HEK293 (cell line): ENCODE measurements around the gene LRRC49.
A peak's percentile ranks its signal among the peaks of the same experiment; 100 is the strongest.

Experiments
- BCL11A ChIP-seq: fragments of 450-650 bp; formaldehyde crosslinking; IDR thresholded peaks from 2 replicates; pipeline ENCODE4 v1.5.1; 2016; ENCODE audit warnings: low read depth, missing biosample characterization, missing genetic modification characterization
- GLI2 ChIP-seq: fragments of 450-650 bp; formaldehyde crosslinking; IDR thresholded peaks from 2 replicates; pipeline ENCODE4; 2017; ENCODE audit warnings: missing biosample characterization, missing genetic modification characterization, low read depth, borderline replicate concordance
- GLIS1 ChIP-seq: fragments of 450-650 bp; formaldehyde crosslinking; IDR thresholded peaks from 2 replicates; pipeline ENCODE4 v1.5.1; 2016; ENCODE audit warnings: missing biosample characterization, missing genetic modification characterization
- TCF7L2 ChIP-seq: IDR thresholded peaks from 2 replicates; pipeline ENCODE4 v1.6.1; 2011; ENCODE audit warnings: low read depth, mild to moderate bottlenecking, inconsistent platforms, low read length, moderate library complexity, borderline replicate concordance
- WT1 ChIP-seq: fragments of 450-650 bp; formaldehyde crosslinking; IDR thresholded peaks from 2 replicates; pipeline ENCODE4 v1.5.1; 2016; ENCODE audit warnings: missing biosample characterization, missing genetic modification characterization
- ZBTB17 ChIP-seq: fragments of 450-650 bp; formaldehyde crosslinking; IDR thresholded peaks from 2 replicates; pipeline ENCODE4 v1.5.1; 2016; ENCODE audit warnings: missing biosample characterization, missing genetic modification characterization
- ZBTB21 ChIP-seq: fragments of 450-650 bp; formaldehyde crosslinking; IDR thresholded peaks from 2 replicates; pipeline ENCODE4 v1.5.1; 2017; ENCODE audit warnings: missing biosample characterization, missing genetic modification characterization
- ZNF10 ChIP-seq: fragments of 450-650 bp; formaldehyde crosslinking; IDR thresholded peaks from 2 replicates; pipeline ENCODE4 v1.5.1; 2017; ENCODE audit warnings: missing biosample characterization, missing genetic modification characterization
- ZNF140 ChIP-seq: fragments of 450-650 bp; formaldehyde crosslinking; IDR thresholded peaks from 2 replicates; pipeline ENCODE4 v1.5.1; 2016; ENCODE audit warnings: missing biosample characterization, missing genetic modification characterization
- ZNF202 ChIP-seq: fragments of 450-650 bp; formaldehyde crosslinking; IDR thresholded peaks from 2 replicates; pipeline ENCODE4 v1.5.1; 2016; ENCODE audit warnings: missing biosample characterization, missing genetic modification characterization, borderline replicate concordance
- ZNF223 ChIP-seq: fragments of 450-650 bp; formaldehyde crosslinking; IDR thresholded peaks from 2 replicates; pipeline ENCODE4 v1.5.1; 2016; ENCODE audit warnings: missing biosample characterization, missing genetic modification characterization
- ZNF354C ChIP-seq: fragments of 450-650 bp; formaldehyde crosslinking; IDR thresholded peaks from 2 replicates; pipeline ENCODE4 v1.5.1; 2016; ENCODE audit warnings: missing biosample characterization, missing genetic modification characterization, low read depth, borderline replicate concordance
- ZNF423 ChIP-seq: fragments of 450-650 bp; formaldehyde crosslinking; IDR thresholded peaks from 2 replicates; pipeline ENCODE4 v1.5.1; 2016; ENCODE audit warnings: missing biosample characterization, missing genetic modification characterization
- ZNF433 ChIP-seq: fragments of 450-650 bp; formaldehyde crosslinking; IDR thresholded peaks from 2 replicates; pipeline ENCODE4 v1.5.1; 2016; ENCODE audit warnings: missing biosample characterization, missing genetic modification characterization, low read depth
- ZNF514 ChIP-seq: fragments of 450-650 bp; formaldehyde crosslinking; IDR thresholded peaks from 2 replicates; pipeline ENCODE4 v1.5.1; 2016; ENCODE audit warnings: missing biosample characterization, missing genetic modification characterization
- ZNF521 ChIP-seq: fragments of 450-650 bp; formaldehyde crosslinking; IDR thresholded peaks from 2 replicates; pipeline ENCODE4 v1.5.1; 2017; ENCODE audit warnings: missing biosample characterization, mild to moderate bottlenecking, missing genetic modification characterization
- ZNF571 ChIP-seq: fragments of 450-650 bp; formaldehyde crosslinking; IDR thresholded peaks from 2 replicates; pipeline ENCODE4 v1.5.0; 2017; ENCODE audit warnings: missing biosample characterization, missing genetic modification characterization
- ZNF621 ChIP-seq: fragments of 450-650 bp; formaldehyde crosslinking; IDR thresholded peaks from 2 replicates; pipeline ENCODE4 v1.5.1; 2017; ENCODE audit warnings: missing biosample characterization, missing genetic modification characterization
- ZNF677 ChIP-seq: fragments of 450-650 bp; IDR thresholded peaks from 2 replicates; pipeline ENCODE4 v1.5.0; 2018; ENCODE audit warnings: missing biosample characterization, mild to moderate bottlenecking, missing genetic modification characterization, moderate library complexity
- ZSCAN16 ChIP-seq: fragments of 450-650 bp; formaldehyde crosslinking; IDR thresholded peaks from 2 replicates; pipeline ENCODE4 v1.5.1; 2016; ENCODE audit warnings: missing biosample characterization, missing genetic modification characterization
- TF ChIP-seq, protein P1 (sequence below): fragments of 450-650 bp; formaldehyde crosslinking; IDR thresholded peaks from 2 replicates; pipeline ENCODE4 v1.5.1; 2016; ENCODE audit warnings: missing biosample characterization, missing genetic modification characterization
- TF ChIP-seq, protein P2 (sequence below): fragments of 450-650 bp; formaldehyde crosslinking; IDR thresholded peaks from 2 replicates; pipeline ENCODE4 v1.5.1; 2017; ENCODE audit warnings: missing biosample characterization, missing genetic modification characterization
- TF ChIP-seq, protein P3 (sequence below): fragments of 450-650 bp; formaldehyde crosslinking; IDR thresholded peaks from 2 replicates; pipeline ENCODE4 v1.5.1; 2016; ENCODE audit warnings: missing biosample characterization, missing genetic modification characterization
- TF ChIP-seq, protein P4 (sequence below): fragments of 450-650 bp; formaldehyde crosslinking; IDR thresholded peaks from 2 replicates; pipeline ENCODE4 v1.5.1; 2016; ENCODE audit warnings: missing biosample characterization, missing genetic modification characterization, low read depth
- TF ChIP-seq, protein P5 (sequence below): fragments of 450-650 bp; formaldehyde crosslinking; conservative IDR thresholded peaks from 2 replicates; pipeline ENCODE4 v1.5.1; 2016; ENCODE audit warnings: low read depth, missing biosample characterization, missing genetic modification characterization

LRRC49 gene

DNA sequence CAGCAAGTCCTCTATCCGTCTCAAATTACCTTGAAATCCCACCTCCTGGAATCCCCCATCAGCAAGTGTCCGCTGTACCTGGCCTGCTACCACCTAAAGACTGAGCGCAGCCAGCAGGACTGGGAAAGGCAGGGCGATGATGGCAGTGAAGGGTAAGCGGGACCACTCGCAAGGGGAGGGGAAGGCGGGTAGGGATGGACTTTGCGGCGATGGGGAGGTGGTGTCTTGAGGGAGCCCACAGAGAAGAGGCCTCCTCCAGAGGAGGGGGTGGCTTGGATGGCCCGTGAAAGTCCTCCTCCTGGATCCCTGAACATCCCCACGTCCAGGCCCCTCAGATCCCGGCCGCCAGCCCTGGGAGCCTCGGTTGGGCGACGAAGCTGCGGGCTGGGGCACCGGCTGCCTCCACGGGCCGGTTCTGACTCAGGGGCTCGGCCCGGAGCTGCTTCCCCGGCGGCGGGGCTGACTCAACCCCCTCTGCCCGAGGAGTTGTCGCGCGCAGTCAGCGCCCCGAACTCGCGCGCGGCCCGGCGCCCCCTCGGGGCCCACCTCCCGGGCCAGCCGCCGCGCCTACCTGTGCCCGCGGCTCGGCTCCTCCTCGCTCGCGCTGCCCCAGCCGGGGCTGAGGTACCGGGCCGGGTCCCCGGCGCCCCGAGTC, 39.2 kb upstream of the LRRC49 start (continued):
- TF ChIP-seq, protein P1, sequence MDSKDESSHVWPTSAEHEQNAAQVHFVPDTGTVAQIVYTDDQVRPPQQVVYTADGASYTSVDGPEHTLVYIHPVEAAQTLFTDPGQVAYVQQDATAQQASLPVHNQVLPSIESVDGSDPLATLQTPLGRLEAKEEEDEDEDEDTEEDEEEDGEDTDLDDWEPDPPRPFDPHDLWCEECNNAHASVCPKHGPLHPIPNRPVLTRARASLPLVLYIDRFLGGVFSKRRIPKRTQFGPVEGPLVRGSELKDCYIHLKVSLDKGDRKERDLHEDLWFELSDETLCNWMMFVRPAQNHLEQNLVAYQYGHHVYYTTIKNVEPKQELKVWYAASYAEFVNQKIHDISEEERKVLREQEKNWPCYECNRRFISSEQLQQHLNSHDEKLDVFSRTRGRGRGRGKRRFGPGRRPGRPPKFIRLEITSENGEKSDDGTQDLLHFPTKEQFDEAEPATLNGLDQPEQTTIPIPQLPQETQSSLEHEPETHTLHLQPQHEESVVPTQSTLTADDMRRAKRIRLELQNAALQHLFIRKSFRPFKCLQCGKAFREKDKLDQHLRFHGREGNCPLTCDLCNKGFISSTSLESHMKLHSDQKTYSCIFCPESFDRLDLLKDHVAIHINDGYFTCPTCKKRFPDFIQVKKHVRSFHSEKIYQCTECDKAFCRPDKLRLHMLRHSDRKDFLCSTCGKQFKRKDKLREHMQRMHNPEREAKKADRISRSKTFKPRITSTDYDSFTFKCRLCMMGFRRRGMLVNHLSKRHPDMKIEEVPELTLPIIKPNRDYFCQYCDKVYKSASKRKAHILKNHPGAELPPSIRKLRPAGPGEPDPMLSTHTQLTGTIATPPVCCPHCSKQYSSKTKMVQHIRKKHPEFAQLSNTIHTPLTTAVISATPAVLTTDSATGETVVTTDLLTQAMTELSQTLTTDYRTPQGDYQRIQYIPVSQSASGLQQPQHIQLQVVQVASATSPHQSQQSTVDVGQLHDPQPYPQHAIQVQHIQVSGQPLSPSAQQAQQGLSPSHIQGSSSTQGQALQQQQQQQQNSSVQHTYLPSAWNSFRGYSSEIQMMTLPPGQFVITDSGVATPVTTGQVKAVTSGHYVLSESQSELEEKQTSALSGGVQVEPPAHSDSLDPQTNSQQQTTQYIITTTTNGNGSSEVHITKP (tag by site-specific recombination) = peak; percentile 98
- TF ChIP-seq, protein P2, sequence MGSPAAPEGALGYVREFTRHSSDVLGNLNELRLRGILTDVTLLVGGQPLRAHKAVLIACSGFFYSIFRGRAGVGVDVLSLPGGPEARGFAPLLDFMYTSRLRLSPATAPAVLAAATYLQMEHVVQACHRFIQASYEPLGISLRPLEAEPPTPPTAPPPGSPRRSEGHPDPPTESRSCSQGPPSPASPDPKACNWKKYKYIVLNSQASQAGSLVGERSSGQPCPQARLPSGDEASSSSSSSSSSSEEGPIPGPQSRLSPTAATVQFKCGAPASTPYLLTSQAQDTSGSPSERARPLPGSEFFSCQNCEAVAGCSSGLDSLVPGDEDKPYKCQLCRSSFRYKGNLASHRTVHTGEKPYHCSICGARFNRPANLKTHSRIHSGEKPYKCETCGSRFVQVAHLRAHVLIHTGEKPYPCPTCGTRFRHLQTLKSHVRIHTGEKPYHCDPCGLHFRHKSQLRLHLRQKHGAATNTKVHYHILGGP = no peak
- TF ChIP-seq BCL11A (tag by site-specific recombination) (no peak), ZNF423 (tag by site-specific recombination) (no peak), ZNF514 (tag by site-specific recombination) (no peak), GLI2 (tag by site-specific recombination) (no peak), TCF7L2 (no peak), ZSCAN16 (tag by site-specific recombination) (no peak), ZNF354C (tag by site-specific recombination) (no peak), ZNF521 (tag by site-specific recombination) (no peak), WT1 (tag by site-specific recombination) (no peak; the same call in 1 of the 2 replicates), ZNF433 (tag by site-specific recombination) (no peak), ZNF223 (no peak), ZBTB21 (tag by site-specific recombination) (no peak), ZNF621 (tag by site-specific recombination) (no peak), ZNF677 (no peak), GLIS1 (tag by site-specific recombination) (peak; percentile 12; the same call in 1 of the 2 replicates), ZBTB17 (0 out of 2 replicates have a peak, but pooled peaks have one; percentile 28), ZNF571 (tag by site-specific recombination) (no peak), ZNF140 (tag by site-specific recombination) (no peak), ZNF10 (tag by site-specific recombination) (peak; percentile 8; the same call in 1 of the 2 replicates), ZNF202 (no peak)
- TF ChIP-seq, protein P3, sequence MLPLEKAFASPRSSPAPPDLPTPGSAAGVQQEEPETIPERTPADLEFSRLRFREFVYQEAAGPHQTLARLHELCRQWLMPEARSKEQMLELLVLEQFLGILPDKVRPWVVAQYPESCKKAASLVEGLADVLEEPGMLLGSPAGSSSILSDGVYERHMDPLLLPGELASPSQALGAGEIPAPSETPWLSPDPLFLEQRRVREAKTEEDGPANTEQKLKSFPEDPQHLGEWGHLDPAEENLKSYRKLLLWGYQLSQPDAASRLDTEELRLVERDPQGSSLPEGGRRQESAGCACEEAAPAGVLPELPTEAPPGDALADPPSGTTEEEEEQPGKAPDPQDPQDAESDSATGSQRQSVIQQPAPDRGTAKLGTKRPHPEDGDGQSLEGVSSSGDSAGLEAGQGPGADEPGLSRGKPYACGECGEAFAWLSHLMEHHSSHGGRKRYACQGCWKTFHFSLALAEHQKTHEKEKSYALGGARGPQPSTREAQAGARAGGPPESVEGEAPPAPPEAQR (tag by site-specific recombination) = no peak
- TF ChIP-seq, protein P4, sequence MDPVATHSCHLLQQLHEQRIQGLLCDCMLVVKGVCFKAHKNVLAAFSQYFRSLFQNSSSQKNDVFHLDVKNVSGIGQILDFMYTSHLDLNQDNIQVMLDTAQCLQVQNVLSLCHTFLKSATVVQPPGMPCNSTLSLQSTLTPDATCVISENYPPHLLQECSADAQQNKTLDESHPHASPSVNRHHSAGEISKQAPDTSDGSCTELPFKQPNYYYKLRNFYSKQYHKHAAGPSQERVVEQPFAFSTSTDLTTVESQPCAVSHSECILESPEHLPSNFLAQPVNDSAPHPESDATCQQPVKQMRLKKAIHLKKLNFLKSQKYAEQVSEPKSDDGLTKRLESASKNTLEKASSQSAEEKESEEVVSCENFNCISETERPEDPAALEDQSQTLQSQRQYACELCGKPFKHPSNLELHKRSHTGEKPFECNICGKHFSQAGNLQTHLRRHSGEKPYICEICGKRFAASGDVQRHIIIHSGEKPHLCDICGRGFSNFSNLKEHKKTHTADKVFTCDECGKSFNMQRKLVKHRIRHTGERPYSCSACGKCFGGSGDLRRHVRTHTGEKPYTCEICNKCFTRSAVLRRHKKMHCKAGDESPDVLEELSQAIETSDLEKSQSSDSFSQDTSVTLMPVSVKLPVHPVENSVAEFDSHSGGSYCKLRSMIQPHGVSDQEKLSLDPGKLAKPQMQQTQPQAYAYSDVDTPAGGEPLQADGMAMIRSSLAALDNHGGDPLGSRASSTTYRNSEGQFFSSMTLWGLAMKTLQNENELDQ (tag by site-specific recombination) = no peak
- TF ChIP-seq, protein P5, sequence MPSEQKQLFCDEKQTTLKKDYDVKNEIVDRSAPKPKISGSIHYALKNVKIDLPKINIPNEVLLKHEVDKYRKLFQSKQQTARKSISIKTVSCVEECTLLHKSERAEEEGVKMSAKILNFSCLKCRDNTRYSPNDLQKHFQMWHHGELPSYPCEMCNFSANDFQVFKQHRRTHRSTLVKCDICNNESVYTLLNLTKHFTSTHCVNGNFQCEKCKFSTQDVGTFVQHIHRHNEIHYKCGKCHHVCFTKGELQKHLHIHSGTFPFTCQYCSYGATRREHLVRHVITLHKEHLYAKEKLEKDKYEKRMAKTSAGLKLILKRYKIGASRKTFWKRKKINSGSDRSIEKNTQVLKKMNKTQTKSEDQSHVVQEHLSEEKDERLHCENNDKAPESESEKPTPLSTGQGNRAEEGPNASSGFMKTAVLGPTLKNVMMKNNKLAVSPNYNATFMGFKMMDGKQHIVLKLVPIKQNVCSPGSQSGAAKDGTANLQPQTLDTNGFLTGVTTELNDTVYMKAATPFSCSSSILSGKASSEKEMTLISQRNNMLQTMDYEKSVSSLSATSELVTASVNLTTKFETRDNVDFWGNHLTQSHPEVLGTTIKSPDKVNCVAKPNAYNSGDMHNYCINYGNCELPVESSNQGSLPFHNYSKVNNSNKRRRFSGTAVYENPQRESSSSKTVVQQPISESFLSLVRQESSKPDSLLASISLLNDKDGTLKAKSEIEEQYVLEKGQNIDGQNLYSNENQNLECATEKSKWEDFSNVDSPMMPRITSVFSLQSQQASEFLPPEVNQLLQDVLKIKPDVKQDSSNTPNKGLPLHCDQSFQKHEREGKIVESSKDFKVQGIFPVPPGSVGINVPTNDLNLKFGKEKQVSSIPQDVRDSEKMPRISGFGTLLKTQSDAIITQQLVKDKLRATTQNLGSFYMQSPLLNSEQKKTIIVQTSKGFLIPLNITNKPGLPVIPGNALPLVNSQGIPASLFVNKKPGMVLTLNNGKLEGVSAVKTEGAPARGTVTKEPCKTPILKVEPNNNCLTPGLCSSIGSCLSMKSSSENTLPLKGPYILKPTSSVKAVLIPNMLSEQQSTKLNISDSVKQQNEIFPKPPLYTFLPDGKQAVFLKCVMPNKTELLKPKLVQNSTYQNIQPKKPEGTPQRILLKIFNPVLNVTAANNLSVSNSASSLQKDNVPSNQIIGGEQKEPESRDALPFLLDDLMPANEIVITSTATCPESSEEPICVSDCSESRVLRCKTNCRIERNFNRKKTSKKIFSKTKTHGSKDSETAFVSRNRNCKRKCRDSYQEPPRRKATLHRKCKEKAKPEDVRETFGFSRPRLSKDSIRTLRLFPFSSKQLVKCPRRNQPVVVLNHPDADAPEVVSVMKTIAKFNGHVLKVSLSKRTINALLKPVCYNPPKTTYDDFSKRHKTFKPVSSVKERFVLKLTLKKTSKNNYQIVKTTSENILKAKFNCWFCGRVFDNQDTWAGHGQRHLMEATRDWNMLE = no peak
